SK-N-SH treated with all-trans-retinoic acid at 6 μM for 48 hours (cell line): Measurements from ENCODE around the gene CARM1.

Experiments used
- PATZ1 ChIP-seq: fragments of 250-450 bp; sonication (Bioruptor Pico); IDR thresholded peaks from 2 replicates; pipeline ENCODE4 v1.8.0; 2020; ENCODE audit warnings: mild to moderate bottlenecking, moderate library complexity, borderline replicate concordance
- PPARA ChIP-seq: fragments of 250-450 bp; sonication (Bioruptor Pico); IDR thresholded peaks from 2 replicates; pipeline ENCODE4 v1.5.0; 2020; ENCODE audit warnings: mild to moderate bottlenecking, borderline replicate concordance
- RARB ChIP-seq: fragments of 250-450 bp; sonication (Bioruptor Pico); IDR thresholded peaks from 2 replicates; pipeline ENCODE4 v1.8.0; 2021; ENCODE audit warnings: mild to moderate bottlenecking, moderate library complexity
- SNAI2 ChIP-seq: fragments of 250-450 bp; sonication (Bioruptor Pico); IDR thresholded peaks from 2 replicates; pipeline ENCODE4 v1.5.0; 2020; ENCODE audit warnings: mild to moderate bottlenecking, moderate library complexity
- TSHZ2 ChIP-seq: fragments of 250-450 bp; sonication (Bioruptor Pico); IDR thresholded peaks from 2 replicates; pipeline ENCODE4 v1.5.0; 2020; ENCODE audit warnings: mild to moderate bottlenecking, moderate library complexity
- ZFP3 ChIP-seq: fragments of 250-450 bp; sonication (Bioruptor Pico); IDR thresholded peaks from 2 replicates; pipeline ENCODE4 v1.5.0; 2020; ENCODE audit warnings: mild to moderate bottlenecking, moderate library complexity
- ZNF565 ChIP-seq: fragments of 450-650 bp; formaldehyde crosslinking; conservative IDR thresholded peaks from 2 replicates; pipeline ENCODE4 v1.5.0; 2020; ENCODE audit warnings: low read depth, mild to moderate bottlenecking, moderate library complexity

- TF ChIP-seq ZNF565 (CRISPR knock-in tag) (no peak), PATZ1 (no peak), RARB (no peak), TSHZ2 (CRISPR knock-in tag) (no peak), SNAI2 (CRISPR knock-in tag) (no peak), ZFP3 (CRISPR knock-in tag) (no peak), PPARA (CRISPR knock-in tag) (no peak)
Observed at GRCh38 chr19:10896851-10897526, 25.6 kb downstream of the CARM1 start.
